SU-DHL-6 (cell line): ENCODE results near the gene PLCXD3.

Experiments
- CTCF ChIP-seq: fragments of 200-600 bp; sonication (generic); IDR thresholded peaks from one replicate; pipeline ENCODE4 v1.5.1; 2017; ENCODE audit warnings: antibody characterized with exemption, mild to moderate bottlenecking, low read length, moderate library complexity; ENCODE audit not compliant: insufficient read depth, poor library complexity, severe bottlenecking
- EZH2phosphoT487 ChIP-seq: fragments of 200-600 bp; sonication (generic), shearing (Covaris generic); conservative IDR thresholded peaks from 2 replicates; pipeline ENCODE4 v1.6.1; 2018; ENCODE audit warnings: mild to moderate bottlenecking, antibody characterized with exemption, low read length, moderate library complexity, mixed read lengths

GRCh38 chr5:41406936-41407335 is 103.5 kb downstream of the PLCXD3 start:
- TF ChIP-seq CTCF (no peak), EZH2phosphoT487 (no peak)
